ENCODE measurements around the gene RPS6KA4. TPM values are rescaled to one million over a fixed set of nuclear protein-coding genes. Genes with fewer than 3 reads are reported as not detected.
"Not testable (repeated sequence)": the region's sequence is repeated elsewhere in the genome, so short reads cannot be mapped to it uniquely, and the experiment has no call there.

Gene RPS6KA4
- polyA plus RNA-seq, 4 donors: 27.5 to 33.4 (median 29.3) TPM

DNA sequence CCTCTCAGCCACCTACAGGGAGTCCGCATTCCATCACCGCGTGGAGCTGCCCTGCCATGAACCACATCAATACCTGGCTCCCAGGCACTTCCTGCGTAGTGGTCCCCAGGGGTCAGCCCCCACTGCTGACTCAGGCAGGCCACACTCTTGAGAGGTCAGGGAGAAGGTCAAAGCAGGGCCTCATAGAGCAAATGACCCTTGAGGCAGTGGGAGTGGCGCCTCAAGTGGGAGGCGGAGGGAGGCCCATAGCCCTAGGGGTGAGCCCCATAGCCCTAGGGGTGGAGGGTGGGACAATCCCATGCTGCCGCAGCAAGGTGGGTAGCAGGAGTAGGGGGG, 36.1 kb upstream of the RPS6KA4 start:
- H3K4me1 ChIP-seq (ENCODE audit: control insufficient read depth in 3 of 3, insufficient read depth in 2 of 3, low read depth in 1 of 3, low read length in 2 of 3): peaks cover 0 to 40% (median 3%) of the 10 kb centered on the region in 3 donors
- H3K36me3 ChIP-seq (ENCODE audit: control insufficient read depth in 3 of 3, insufficient read depth in 2 of 3, low read depth in 1 of 3, low read length in 3 of 3): peaks cover 0 to 43% (median 0%) of the 10 kb centered on the region in 3 donors
- H3K4me3 ChIP-seq (ENCODE audit: low read depth in 1 of 3, low read length in 3 of 3): no peak overlapping the region
- H3K27me3 ChIP-seq (ENCODE audit: control insufficient read depth in 3 of 3, insufficient read depth in 3 of 3, low read length in 3 of 3): no peaks in the 10 kb centered on the region
- no peak for DNase-seq
- FAIRE-seq: no peak
- no peaks in the 10 kb centered on the region for H3K9me3 ChIP-seq (ENCODE audit: control insufficient read depth in 2 of 2, insufficient read depth in 1 of 2, low read depth in 1 of 2, low read length in 1 of 2)
- H3K27ac ChIP-seq (ENCODE audit: low read depth in 1 of 3, low read length in 2 of 3): no peak overlapping the region
- WGBS, 3 donors: 86 to 90% (median 89%) methylated on average over 7 of the region's 7 CpGs

DNA sequence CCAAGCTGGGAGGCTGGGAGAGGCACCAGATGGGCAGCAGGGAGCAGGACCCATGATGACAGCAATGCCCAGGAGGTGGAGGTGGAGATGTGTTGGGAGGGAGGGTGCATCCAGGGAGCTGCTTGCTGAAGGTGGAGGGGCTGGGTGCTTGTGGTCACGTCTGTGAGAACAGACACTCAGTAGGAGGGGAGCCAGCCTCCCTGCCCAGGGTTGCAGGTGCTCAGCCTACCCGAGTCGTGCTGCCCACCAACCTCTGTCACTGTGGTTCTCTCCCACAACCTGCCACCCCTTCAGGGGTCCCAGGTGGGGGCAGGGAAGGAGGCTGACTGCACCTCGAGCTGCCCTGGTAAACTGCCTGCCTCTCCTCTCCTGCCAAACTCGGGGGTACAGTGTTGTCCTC, 35.6 kb upstream of the RPS6KA4 start:
- FAIRE-seq (no peak), DNase-seq (no peak)
- H3K4me1 ChIP-seq (ENCODE audit: control insufficient read depth in 3 of 3, insufficient read depth in 2 of 3, low read depth in 1 of 3, low read length in 2 of 3): peaks cover 0 to 40% (median 3%) of the 10 kb centered on the region in 3 donors
- 50 to 67% (median 58%) methylated on average over 5 of the region's 5 CpGs for WGBS, 3 donors
- H3K27ac ChIP-seq (ENCODE audit: low read depth in 1 of 3, low read length in 2 of 3): no peak overlapping the region
- H3K9me3 ChIP-seq (ENCODE audit: control insufficient read depth in 2 of 2, insufficient read depth in 1 of 2, low read depth in 1 of 2, low read length in 1 of 2): no peaks in the 10 kb centered on the region
- no peaks in the 10 kb centered on the region for H3K27me3 ChIP-seq (ENCODE audit: control insufficient read depth in 3 of 3, insufficient read depth in 3 of 3, low read length in 3 of 3)
- no peak overlapping the region for H3K4me3 ChIP-seq (ENCODE audit: low read depth in 1 of 3, low read length in 3 of 3)
- peaks cover 0 to 43% (median 0%) of the 10 kb centered on the region in 3 donors for H3K36me3 ChIP-seq (ENCODE audit: control insufficient read depth in 3 of 3, insufficient read depth in 2 of 3, low read depth in 1 of 3, low read length in 3 of 3)

DNA sequence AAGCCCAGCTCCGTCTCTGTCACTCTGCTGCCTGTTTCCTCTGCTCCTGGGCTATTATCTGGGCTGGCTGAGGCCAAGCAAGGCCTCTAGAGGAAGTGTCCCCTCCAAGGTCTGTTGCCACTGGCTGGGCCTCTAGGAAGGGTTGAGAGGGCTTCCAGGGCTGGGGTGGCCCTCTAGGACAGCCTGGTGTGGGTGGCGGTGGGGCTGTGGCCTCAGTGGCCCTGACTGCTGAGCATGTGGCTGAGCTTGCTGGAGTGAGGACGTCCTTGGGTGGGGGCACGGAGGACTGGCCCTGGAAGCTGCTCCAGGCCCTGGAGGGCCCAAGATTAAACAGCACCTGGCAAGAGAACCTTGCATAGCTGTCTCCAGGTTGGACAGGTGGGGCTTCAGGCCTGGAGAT, 35.0 kb upstream of the RPS6KA4 start:
- Histone ChIP-seq H3K4me1 (ENCODE audit: control insufficient read depth in 3 of 3, insufficient read depth in 2 of 3, low read depth in 1 of 3, low read length in 2 of 3) (peaks cover under 1 to 38% (median under 1%) of the 10 kb centered on the region in 3 donors), H3K36me3 (ENCODE audit: control insufficient read depth in 3 of 3, insufficient read depth in 2 of 3, low read depth in 1 of 3, low read length in 3 of 3) (peaks cover 0 to 43% (median 0%) of the 10 kb centered on the region in 3 donors)
- not testable (repeated sequence) for DNase-seq; H3K4me3 ChIP-seq (ENCODE audit: low read depth in 1 of 3, low read length in 3 of 3); H3K9me3 ChIP-seq (ENCODE audit: control insufficient read depth in 2 of 2, insufficient read depth in 1 of 2, low read depth in 1 of 2, low read length in 1 of 2); H3K27ac ChIP-seq (ENCODE audit: low read depth in 1 of 3, low read length in 2 of 3); H3K27me3 ChIP-seq (ENCODE audit: control insufficient read depth in 3 of 3, insufficient read depth in 3 of 3, low read length in 3 of 3); FAIRE-seq
- 76 to 83% (median 81%) methylated on average over 4 of the region's 4 CpGs for WGBS, 3 donors

DNA sequence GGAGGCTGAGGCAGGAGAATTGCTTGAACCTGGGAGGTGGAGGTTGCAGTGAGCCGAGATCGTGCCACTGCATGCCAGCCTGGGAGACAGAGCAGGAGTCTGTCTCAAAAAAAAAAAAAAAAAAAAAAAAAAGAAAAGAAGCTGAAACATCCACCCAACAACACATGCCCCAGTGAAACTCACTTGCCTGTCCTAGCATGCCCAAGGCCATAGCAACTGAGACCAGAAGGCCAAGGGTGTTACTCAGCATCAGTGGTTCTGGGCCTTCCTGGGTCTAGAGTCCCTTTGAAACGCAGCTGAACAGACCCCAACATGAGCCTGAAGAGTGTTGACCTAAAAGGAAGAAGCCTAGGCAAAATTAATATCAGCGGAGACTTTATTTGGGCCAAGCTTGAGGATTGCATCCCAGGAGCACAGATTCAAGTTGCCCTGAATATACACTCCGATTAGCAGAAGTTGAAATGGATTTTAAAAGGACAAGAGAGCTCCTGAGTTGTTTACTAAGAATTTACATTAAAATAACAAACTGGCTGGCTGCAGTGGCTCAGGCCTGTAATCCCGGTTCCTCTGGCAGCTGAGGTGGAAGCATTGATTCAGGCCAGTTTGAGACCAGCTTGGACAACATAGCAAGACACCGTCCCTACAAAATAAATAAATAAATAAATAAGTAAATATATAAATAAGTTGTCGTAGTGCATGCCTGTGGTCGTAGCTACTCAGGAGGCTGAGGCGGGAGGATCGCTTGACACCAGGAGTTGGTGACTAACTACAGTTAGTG, 34.1 kb upstream of the RPS6KA4 start:
- H3K4me3 ChIP-seq (ENCODE audit: low read depth in 1 of 3, low read length in 3 of 3): no peak overlapping the region
- H3K27ac ChIP-seq (ENCODE audit: low read depth in 1 of 3, low read length in 2 of 3): no peak overlapping the region
- WGBS, 3 donors: 84 to 93% (median 88%) methylated on average over 11 of the region's 11 CpGs
- H3K27me3 ChIP-seq (ENCODE audit: control insufficient read depth in 3 of 3, insufficient read depth in 3 of 3, low read length in 3 of 3): no peaks in the 10 kb centered on the region
- FAIRE-seq (no peak), DNase-seq (no peak)
- no peaks in the 10 kb centered on the region for H3K9me3 ChIP-seq (ENCODE audit: control insufficient read depth in 2 of 2, insufficient read depth in 1 of 2, low read depth in 1 of 2, low read length in 1 of 2)
- peaks cover 0 to 34% (median 0%) of the 10 kb centered on the region in 3 donors for H3K36me3 ChIP-seq (ENCODE audit: control insufficient read depth in 3 of 3, insufficient read depth in 2 of 3, low read depth in 1 of 3, low read length in 3 of 3)
- H3K4me1 ChIP-seq (ENCODE audit: control insufficient read depth in 3 of 3, insufficient read depth in 2 of 3, low read depth in 1 of 3, low read length in 2 of 3): peaks cover 0 to 38% (median 2%) of the 10 kb centered on the region in 3 donors

DNA sequence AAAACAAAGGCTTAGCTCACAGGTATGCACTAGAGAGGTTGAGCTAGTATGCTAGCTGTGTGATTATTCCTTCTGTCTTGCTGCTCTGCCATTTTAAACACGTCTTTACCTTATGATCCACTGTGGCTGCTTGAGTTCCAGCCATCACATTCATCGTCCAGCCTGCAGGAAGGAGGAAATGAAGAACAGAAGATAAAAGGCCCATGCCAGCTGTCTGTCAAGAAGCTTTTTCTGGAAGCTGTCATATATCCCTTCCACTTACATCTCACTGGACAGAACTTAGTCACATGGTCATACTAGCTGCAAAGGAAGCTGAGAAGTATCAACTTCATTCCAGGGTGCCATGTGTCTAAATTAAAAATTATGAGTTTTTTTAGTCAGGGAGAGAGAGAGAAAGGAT, 31.6 kb upstream of the RPS6KA4 start:
- 80 to 88% (median 86%) methylated on average over 2 of the region's 2 CpGs for WGBS, 3 donors
- DNase-seq (no peak), FAIRE-seq (no peak)
- Histone ChIP-seq H3K27me3 (ENCODE audit: control insufficient read depth in 3 of 3, insufficient read depth in 3 of 3, low read length in 3 of 3) (no peaks in the 10 kb centered on the region), H3K27ac (ENCODE audit: low read depth in 1 of 3, low read length in 2 of 3) (no peak overlapping the region), H3K9me3 (ENCODE audit: control insufficient read depth in 2 of 2, insufficient read depth in 1 of 2, low read depth in 1 of 2, low read length in 1 of 2) (no peaks in the 10 kb centered on the region), H3K4me1 (ENCODE audit: control insufficient read depth in 3 of 3, insufficient read depth in 2 of 3, low read depth in 1 of 3, low read length in 2 of 3) (peaks cover 0 to 28% (median 5%) of the 10 kb centered on the region in 3 donors), H3K4me3 (ENCODE audit: low read depth in 1 of 3, low read length in 3 of 3) (no peak overlapping the region), H3K36me3 (ENCODE audit: control insufficient read depth in 3 of 3, insufficient read depth in 2 of 3, low read depth in 1 of 3, low read length in 3 of 3) (peaks cover 0 to 12% (median 0%) of the 10 kb centered on the region in 3 donors)

DNA sequence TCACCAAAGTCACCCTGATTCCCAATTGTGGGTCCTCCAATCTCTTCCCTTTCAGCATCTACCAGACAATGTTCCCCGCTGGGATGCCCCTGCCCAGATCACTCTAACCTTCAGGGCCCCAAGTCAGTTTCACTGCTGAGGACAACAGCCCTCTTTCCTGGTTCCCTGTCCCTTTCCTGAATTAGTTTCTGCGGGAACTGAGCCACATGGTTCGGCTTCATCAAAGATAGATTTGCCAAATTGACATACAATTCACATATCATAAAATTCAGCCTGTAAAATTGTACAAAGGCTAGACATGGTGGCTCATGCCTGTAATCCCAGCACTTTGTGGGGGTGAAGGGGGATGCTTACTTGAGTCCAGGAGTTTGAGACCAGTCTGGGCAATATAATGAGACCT, 31.0 kb upstream of the RPS6KA4 start:
- FAIRE-seq: no peak
- no peaks in the 10 kb centered on the region for H3K9me3 ChIP-seq (ENCODE audit: control insufficient read depth in 2 of 2, insufficient read depth in 1 of 2, low read depth in 1 of 2, low read length in 1 of 2)
- 20 to 58% (median 40%) methylated on average over 3 of the region's 3 CpGs for WGBS, 3 donors

DNA sequence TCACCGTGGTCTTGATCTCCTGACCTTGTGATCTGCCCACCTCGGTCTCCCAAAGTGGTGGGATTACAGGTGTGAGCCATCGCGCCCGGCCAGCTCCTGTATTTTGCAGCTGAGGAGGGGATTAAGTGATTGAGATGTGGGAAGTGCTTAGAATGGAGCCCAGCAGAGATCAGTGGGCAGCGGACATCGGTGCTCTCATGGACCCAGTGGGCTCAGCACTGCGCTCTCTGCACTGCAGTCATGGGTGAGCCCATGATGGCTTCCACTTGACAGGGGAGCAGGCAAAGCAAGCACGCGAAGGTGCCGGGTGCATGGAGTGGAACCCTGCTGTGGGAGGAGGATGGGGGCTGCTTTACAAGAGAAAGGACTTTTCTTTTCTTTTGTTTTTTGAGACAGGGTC, 28.1 kb upstream of the RPS6KA4 start:
- H3K9me3 ChIP-seq (ENCODE audit: control insufficient read depth in 2 of 2, insufficient read depth in 1 of 2, low read depth in 1 of 2, low read length in 1 of 2): no peaks in the 10 kb centered on the region
- FAIRE-seq (no peak), DNase-seq (no peak)
- WGBS, 3 donors: 87 to 92% (median 91%) methylated on average over 11 of the region's 11 CpGs
- H3K27me3 ChIP-seq (ENCODE audit: control insufficient read depth in 3 of 3, insufficient read depth in 3 of 3, low read length in 3 of 3): no peaks in the 10 kb centered on the region
- peaks cover 0 to 29% (median 5%) of the 10 kb centered on the region in 3 donors for H3K4me1 ChIP-seq (ENCODE audit: control insufficient read depth in 3 of 3, insufficient read depth in 2 of 3, low read depth in 1 of 3, low read length in 2 of 3)
- no peak overlapping the region for H3K27ac ChIP-seq (ENCODE audit: low read depth in 1 of 3, low read length in 2 of 3)
- no peak overlapping the region for H3K4me3 ChIP-seq (ENCODE audit: low read depth in 1 of 3, low read length in 3 of 3)
- H3K36me3 ChIP-seq (ENCODE audit: control insufficient read depth in 3 of 3, insufficient read depth in 2 of 3, low read depth in 1 of 3, low read length in 3 of 3): no peaks in the 10 kb centered on the region

More for the DNA sequence above, 31.0 kb upstream of the RPS6KA4 start:
- Histone ChIP-seq H3K4me1 (ENCODE audit: control insufficient read depth in 3 of 3, insufficient read depth in 2 of 3, low read depth in 1 of 3, low read length in 2 of 3) (peaks cover 0 to 22% (median 5%) of the 10 kb centered on the region in 3 donors), H3K4me3 (ENCODE audit: low read depth in 1 of 3, low read length in 3 of 3) (no peak overlapping the region), H3K27ac (ENCODE audit: low read depth in 1 of 3, low read length in 2 of 3) (peak overlapping the region in 1 of 3 donors; percentile 45), H3K36me3 (ENCODE audit: control insufficient read depth in 3 of 3, insufficient read depth in 2 of 3, low read depth in 1 of 3, low read length in 3 of 3) (peaks cover 0 to 6% (median 0%) of the 10 kb centered on the region in 3 donors), H3K27me3 (ENCODE audit: control insufficient read depth in 3 of 3, insufficient read depth in 3 of 3, low read length in 3 of 3) (no peaks in the 10 kb centered on the region)
- peak in 1 of 2 donors; percentile 43 for DNase-seq

DNA sequence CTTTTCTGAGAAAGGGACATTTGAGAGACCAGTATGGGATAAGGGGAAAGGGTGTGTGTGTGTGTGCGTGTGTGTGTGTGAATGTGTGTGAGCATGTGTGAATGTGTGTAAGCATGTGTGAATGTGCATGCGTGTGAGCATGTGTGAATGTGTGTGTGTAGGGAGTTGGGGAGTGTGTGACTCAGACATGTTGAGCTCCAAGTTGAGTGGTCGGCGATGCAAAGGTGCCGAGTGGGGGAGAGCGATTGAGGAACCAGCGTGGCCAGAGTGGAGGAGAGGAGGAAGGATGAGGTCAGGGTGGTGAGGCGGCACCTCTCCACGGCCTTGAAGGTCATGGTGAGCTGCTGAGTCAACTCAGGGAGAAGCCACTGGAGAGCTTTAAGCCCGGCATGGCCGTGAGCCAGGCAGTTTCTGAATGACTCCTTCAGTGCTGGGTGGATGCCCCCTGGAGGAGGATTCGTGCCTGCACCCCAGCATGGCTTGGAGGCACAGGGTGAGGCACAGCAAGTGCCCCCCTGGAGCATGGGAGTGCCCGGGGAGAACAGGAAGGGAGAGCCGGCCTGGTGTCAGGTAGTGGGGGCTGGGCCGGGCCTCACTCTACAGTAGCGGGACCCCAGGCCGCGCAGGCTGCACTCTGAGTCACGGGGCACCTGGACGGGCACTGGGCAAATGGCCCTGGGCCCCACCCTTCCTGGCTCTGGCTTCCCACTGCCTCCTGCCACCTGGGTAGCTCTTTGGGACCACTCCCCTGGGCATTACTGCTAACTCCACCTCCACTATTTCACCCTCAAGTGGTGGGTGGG, 27.2 kb upstream of the RPS6KA4 start:
- Histone ChIP-seq H3K27ac (ENCODE audit: low read depth in 1 of 3, low read length in 2 of 3) (peak overlapping the region in 2 of 3 donors; percentile 46 to 73), H3K27me3 (ENCODE audit: control insufficient read depth in 3 of 3, insufficient read depth in 3 of 3, low read length in 3 of 3) (no peaks in the 10 kb centered on the region), H3K4me3 (ENCODE audit: low read depth in 1 of 3, low read length in 3 of 3) (no peak overlapping the region), H3K4me1 (ENCODE audit: control insufficient read depth in 3 of 3, insufficient read depth in 2 of 3, low read depth in 1 of 3, low read length in 2 of 3) (peaks cover 0 to 29% (median 5%) of the 10 kb centered on the region in 3 donors), H3K9me3 (ENCODE audit: control insufficient read depth in 2 of 2, insufficient read depth in 1 of 2, low read depth in 1 of 2, low read length in 1 of 2) (no peaks in the 10 kb centered on the region), H3K36me3 (ENCODE audit: control insufficient read depth in 3 of 3, insufficient read depth in 2 of 3, low read depth in 1 of 3, low read length in 3 of 3) (no peaks in the 10 kb centered on the region)
- FAIRE-seq (no peak), DNase-seq (peak; percentile 77 to 93)
- 6 to 24% (median 11%) methylated on average over 19 to 20 of the region's 20 CpGs for WGBS, 3 donors

Measured in small intestine (tissue), 7 donors.